Activated CD4-positive, alpha-beta T cell treated with anti-CD3 and anti-CD28 coated beads for 1 hour (primary cell): ENCODE results near the gene RFX5.

Experiments used
- DNase-seq: peaks from one replicate; pipeline ENCODE4 v3.0.0-alpha.2; 2020

RFX5 gene

GRCh38 chr1:151315565-151316235 lies 31.4 kb downstream of the RFX5 start:
- no peak for DNase-seq

- no peak for DNase-seq
Observed at GRCh38 chr1:151314137-151314875, 32.7 kb downstream of the RFX5 start.

- DNase-seq: no peak
Observed at GRCh38 chr1:151313501-151313900, 33.6 kb downstream of the RFX5 start.

- DNase-seq: no peak
Observed at GRCh38 chr1:151312826-151313225, 34.2 kb downstream of the RFX5 start.

GRCh38 chr1:151312411-151312810 lies 34.6 kb downstream of the RFX5 start:
- no peak for DNase-seq

- peak; percentile 65 for DNase-seq
Observed at GRCh38 chr1:151311589-151312331, 35.3 kb downstream of the RFX5 start.

- DNase-seq: no peak
Observed at GRCh38 chr1:151311011-151311410, 36.0 kb downstream of the RFX5 start.

GRCh38 chr1:151309811-151310323 lies 37.2 kb downstream of the RFX5 start:
- DNase-seq: no peak

GRCh38 chr1:151294742-151295462 lies 52.1 kb downstream of the RFX5 start:
- DNase-seq: no peak

- no peak for DNase-seq
Observed at GRCh38 chr1:151293093-151293492, 54.0 kb downstream of the RFX5 start.

GRCh38 chr1:151292207-151293030 lies 54.6 kb downstream of the RFX5 start:
- no peak for DNase-seq

- no peak for DNase-seq
Observed at GRCh38 chr1:151290709-151291303, 56.2 kb downstream of the RFX5 start.
